ENCODE results near the gene PPIF. TPM values are rescaled to one million over a fixed set of nuclear protein-coding genes. Genes with fewer than 3 reads are reported as not detected.

PPIF gene
- total RNA-seq, 1 experiment from 2014 or later: 29.4 TPM

DNA sequence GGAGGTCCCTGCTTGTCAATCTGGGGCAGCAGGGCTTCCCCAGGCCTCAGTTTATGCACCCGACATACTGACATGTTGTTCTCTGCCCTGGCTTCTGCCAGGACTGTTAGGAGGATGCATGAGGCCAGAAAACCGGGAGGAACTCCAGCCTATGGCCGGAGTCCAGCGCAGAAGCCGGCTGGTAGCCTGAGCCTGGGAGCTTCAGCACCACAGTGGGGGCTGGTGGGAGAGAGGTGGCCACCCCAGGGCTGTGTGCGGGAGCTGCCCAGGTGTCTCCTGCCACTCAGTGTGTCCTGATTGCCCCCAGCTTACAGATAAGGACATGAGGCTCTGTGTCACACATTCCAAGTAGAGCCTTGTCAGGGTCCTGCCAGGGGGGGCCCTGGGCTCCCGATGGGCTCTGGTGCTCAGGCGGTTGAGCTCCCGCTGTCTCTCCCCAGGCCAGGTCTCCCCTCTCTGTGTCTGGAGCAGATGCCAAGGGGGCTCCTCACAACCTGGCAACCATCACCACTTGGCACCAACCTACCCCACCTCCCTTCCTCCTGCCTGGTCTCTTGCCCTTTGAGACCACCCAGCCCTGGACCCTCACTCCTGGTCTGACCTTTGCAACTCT, 32.3 kb downstream of the PPIF start:
- no peaks in the 10 kb centered on the region for H4K20me1 ChIP-seq (ENCODE audit: insufficient read depth, low read depth, low read length)
- no peak for DNase-seq
- no peak overlapping the region for H3K4me3 ChIP-seq (ENCODE audit: low read length)
- no peak overlapping the region for H3K4me2 ChIP-seq (ENCODE audit: low read depth, low read length, poor library complexity, severe bottlenecking)
- no peaks in the 10 kb centered on the region for H3K9me2 ChIP-seq (replicated peaks; ENCODE audit: insufficient read depth, low read length)
- H3K9me3 ChIP-seq (ENCODE audit: low read length): no peaks in the 10 kb centered on the region
- no peaks in the 10 kb centered on the region for H3K79me2 ChIP-seq (ENCODE audit: low read length)
- no peak overlapping the region for H3K27ac ChIP-seq (ENCODE audit: low read length)
- no peaks in the 10 kb centered on the region for H3K36me3 ChIP-seq (ENCODE audit: insufficient read depth, low read length)
- no peak overlapping the region for H2AFZ ChIP-seq (ENCODE audit: low read length)
- no peak overlapping the region for H3K9ac ChIP-seq (ENCODE audit: low read length)
- no peaks in the 10 kb centered on the region for H3K4me1 ChIP-seq (ENCODE audit: low read length)
- H3K27me3 ChIP-seq (ENCODE audit: low read length): no peaks in the 10 kb centered on the region

DNA sequence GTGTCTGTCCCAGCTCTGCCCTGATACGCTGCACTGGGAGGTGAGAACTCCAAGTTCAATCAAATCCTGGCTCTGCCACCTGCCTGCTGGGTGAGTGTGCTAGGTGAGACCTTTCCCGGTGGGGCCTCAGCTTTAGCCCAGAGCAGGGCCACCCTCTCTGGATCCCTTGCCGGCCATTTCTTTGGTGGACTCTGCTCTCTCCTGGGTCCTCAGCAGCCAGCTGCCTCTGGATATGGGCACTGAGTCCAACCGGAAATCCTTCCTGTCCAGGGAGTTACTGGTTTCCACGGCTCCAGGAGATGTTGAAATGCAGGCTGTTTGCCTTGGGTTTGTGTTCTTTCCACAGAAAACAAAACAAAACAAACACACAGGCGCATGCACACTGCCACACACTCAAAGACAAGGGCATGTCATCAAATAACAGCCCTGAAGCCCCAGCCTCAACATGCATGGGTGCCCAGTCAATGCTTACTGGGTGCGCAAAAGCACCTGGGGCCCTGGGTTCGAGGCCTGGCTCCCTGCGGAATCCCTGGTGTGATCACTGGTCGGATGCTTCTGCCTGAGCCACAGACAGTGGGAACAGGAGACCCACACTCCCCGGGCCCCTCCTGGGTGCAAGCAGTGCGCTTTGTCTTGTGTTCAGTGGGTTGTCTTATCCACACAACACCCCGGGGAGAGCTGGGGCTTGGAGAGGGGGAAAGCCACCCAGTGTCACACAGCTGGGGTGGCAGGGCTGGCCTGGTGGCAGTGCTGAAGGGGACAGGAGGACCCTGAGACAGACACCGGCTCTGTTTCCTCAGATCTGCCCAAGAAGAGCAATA, 33.1 kb downstream of the PPIF start:
- no peaks in the 10 kb centered on the region for H3K4me1 ChIP-seq (ENCODE audit: low read length)
- no peaks in the 10 kb centered on the region for H3K36me3 ChIP-seq (ENCODE audit: insufficient read depth, low read length)
- H3K27me3 ChIP-seq (ENCODE audit: low read length): no peaks in the 10 kb centered on the region
- no peaks in the 10 kb centered on the region for H3K9me3 ChIP-seq (ENCODE audit: low read length)
- H4K20me1 ChIP-seq (ENCODE audit: insufficient read depth, low read depth, low read length): no peaks in the 10 kb centered on the region
- no peak overlapping the region for H3K27ac ChIP-seq (ENCODE audit: low read length)
- no peak overlapping the region for H2AFZ ChIP-seq (ENCODE audit: low read length)
- H3K4me3 ChIP-seq (ENCODE audit: low read length): no peak overlapping the region
- no peak overlapping the region for H3K9ac ChIP-seq (ENCODE audit: low read length)
- no peak overlapping the region for H3K4me2 ChIP-seq (ENCODE audit: low read depth, low read length, poor library complexity, severe bottlenecking)
- H3K9me2 ChIP-seq (replicated peaks; ENCODE audit: insufficient read depth, low read length): no peaks in the 10 kb centered on the region
- DNase-seq: no peak
- no peaks in the 10 kb centered on the region for H3K79me2 ChIP-seq (ENCODE audit: low read length)

DNA sequence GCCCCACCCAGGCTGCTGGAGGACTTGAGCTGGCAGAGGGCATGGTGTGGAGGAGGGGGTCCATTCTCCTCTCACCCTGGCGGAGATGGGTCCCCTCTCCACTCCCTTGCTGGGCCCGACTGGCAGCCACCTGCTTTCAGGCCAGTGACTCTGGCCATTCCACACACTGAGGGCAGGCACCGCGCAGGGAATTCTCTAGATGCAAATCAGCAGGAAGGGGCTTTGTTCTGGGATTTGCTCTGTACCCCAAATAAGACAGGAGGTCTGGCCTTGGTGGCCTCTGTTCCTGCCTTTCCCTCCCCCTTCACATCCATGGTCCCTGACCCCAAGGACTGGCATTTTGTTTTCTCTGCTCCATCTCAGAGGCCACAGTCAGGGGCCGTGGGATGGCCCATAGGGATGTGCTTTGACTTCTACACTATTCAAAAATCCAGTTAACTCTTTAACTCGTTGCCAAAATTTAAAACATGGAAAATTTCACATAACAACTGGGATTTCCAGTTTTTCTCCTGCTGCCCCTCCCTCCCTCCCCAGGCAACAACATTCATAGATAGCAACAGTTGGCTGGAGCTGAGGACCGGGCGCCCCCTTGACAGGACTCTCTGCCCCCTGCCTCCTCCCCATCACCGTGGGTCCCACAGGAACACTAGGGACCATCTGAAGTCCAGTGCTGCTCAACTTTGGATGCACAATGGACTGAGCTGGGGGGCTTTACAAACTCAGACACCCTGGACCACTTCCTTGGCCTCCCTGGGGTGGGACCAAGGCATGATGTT, 33.9 kb downstream of the PPIF start:
- Histone ChIP-seq H3K9me3 (ENCODE audit: low read length) (no peaks in the 10 kb centered on the region), H3K4me3 (ENCODE audit: low read length) (no peak overlapping the region)

GRCh38 chr10:79381804-79382221, 34.5 kb downstream of the PPIF start:
- Histone ChIP-seq H3K9me3 (ENCODE audit: low read length) (no peaks in the 10 kb centered on the region), H3K9ac (ENCODE audit: low read length) (no peak overlapping the region), H3K79me2 (ENCODE audit: low read length) (no peaks in the 10 kb centered on the region), H4K20me1 (ENCODE audit: insufficient read depth, low read depth, low read length) (no peaks in the 10 kb centered on the region), H3K36me3 (ENCODE audit: insufficient read depth, low read length) (no peaks in the 10 kb centered on the region), H2AFZ (ENCODE audit: low read length) (no peak overlapping the region), H3K4me3 (ENCODE audit: low read length) (no peak overlapping the region), H3K4me2 (ENCODE audit: low read depth, low read length, poor library complexity, severe bottlenecking) (no peak overlapping the region), H3K9me2 (replicated peaks; ENCODE audit: insufficient read depth, low read length) (no peaks in the 10 kb centered on the region), H3K27ac (ENCODE audit: low read length) (no peak overlapping the region), H3K4me1 (ENCODE audit: low read length) (no peaks in the 10 kb centered on the region), H3K27me3 (ENCODE audit: low read length) (no peaks in the 10 kb centered on the region)
- DNase-seq: no peak

More for the DNA sequence above, 33.9 kb downstream of the PPIF start:
- Histone ChIP-seq H3K4me2 (ENCODE audit: low read depth, low read length, poor library complexity, severe bottlenecking) (no peak overlapping the region), H4K20me1 (ENCODE audit: insufficient read depth, low read depth, low read length) (no peaks in the 10 kb centered on the region), H3K27ac (ENCODE audit: low read length) (no peak overlapping the region), H3K79me2 (ENCODE audit: low read length) (no peaks in the 10 kb centered on the region), H3K9me2 (replicated peaks; ENCODE audit: insufficient read depth, low read length) (no peaks in the 10 kb centered on the region), H2AFZ (ENCODE audit: low read length) (no peak overlapping the region), H3K36me3 (ENCODE audit: insufficient read depth, low read length) (no peaks in the 10 kb centered on the region), H3K4me1 (ENCODE audit: low read length) (no peaks in the 10 kb centered on the region), H3K27me3 (ENCODE audit: low read length) (no peaks in the 10 kb centered on the region), H3K9ac (ENCODE audit: low read length) (no peak overlapping the region)
- DNase-seq: no peak

DNA sequence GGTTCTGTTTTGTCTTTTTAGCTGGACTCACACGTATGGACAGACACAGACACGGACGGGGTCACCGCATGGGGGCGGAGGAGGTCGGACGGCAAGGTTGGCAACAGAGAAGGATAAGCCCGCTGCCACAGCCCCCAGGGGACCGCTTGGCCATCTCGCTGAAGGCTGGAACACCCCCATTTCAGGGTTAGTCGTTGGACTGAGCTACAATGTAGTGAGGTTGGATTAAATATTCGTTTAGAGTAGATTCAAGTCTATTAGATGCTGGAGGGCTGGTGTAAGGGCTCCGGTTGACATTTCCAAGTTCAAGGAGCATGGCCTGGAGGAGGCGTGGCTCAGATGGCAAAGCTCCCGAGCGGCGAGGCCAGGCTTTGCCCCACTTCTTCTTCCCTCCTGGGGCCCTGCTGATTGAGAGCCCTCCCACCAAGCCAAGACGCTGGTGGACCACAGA, 35.2 kb downstream of the PPIF start:
- no peaks in the 10 kb centered on the region for H3K36me3 ChIP-seq (ENCODE audit: insufficient read depth, low read length)
- H3K4me1 ChIP-seq (ENCODE audit: low read length): no peaks in the 10 kb centered on the region
- no peaks in the 10 kb centered on the region for H3K79me2 ChIP-seq (ENCODE audit: low read length)
- no peaks in the 10 kb centered on the region for H3K27me3 ChIP-seq (ENCODE audit: low read length)
- no peaks in the 10 kb centered on the region for H4K20me1 ChIP-seq (ENCODE audit: insufficient read depth, low read depth, low read length)
- no peak overlapping the region for H3K9ac ChIP-seq (ENCODE audit: low read length)
- H3K4me2 ChIP-seq (ENCODE audit: low read depth, low read length, poor library complexity, severe bottlenecking): no peak overlapping the region
- no peak overlapping the region for H3K4me3 ChIP-seq (ENCODE audit: low read length)
- DNase-seq: no peak
- H2AFZ ChIP-seq (ENCODE audit: low read length): no peak overlapping the region
- H3K9me3 ChIP-seq (ENCODE audit: low read length): no peaks in the 10 kb centered on the region
- no peak overlapping the region for H3K27ac ChIP-seq (ENCODE audit: low read length)
- no peaks in the 10 kb centered on the region for H3K9me2 ChIP-seq (replicated peaks; ENCODE audit: insufficient read depth, low read length)

GRCh38 chr10:79383974-79384606, 36.8 kb downstream of the PPIF start:
- Histone ChIP-seq H3K9me2 (replicated peaks; ENCODE audit: insufficient read depth, low read length) (no peaks in the 10 kb centered on the region), H3K4me2 (ENCODE audit: low read depth, low read length, poor library complexity, severe bottlenecking) (no peak overlapping the region), H3K9ac (ENCODE audit: low read length) (no peak overlapping the region), H3K4me3 (ENCODE audit: low read length) (no peak overlapping the region), H3K4me1 (ENCODE audit: low read length) (peaks cover 7% of the 10 kb centered on the region), H3K36me3 (ENCODE audit: insufficient read depth, low read length) (no peaks in the 10 kb centered on the region), H3K79me2 (ENCODE audit: low read length) (no peaks in the 10 kb centered on the region), H3K9me3 (ENCODE audit: low read length) (no peaks in the 10 kb centered on the region), H3K27ac (ENCODE audit: low read length) (no peak overlapping the region), H3K27me3 (ENCODE audit: low read length) (no peaks in the 10 kb centered on the region), H2AFZ (ENCODE audit: low read length) (no peak overlapping the region), H4K20me1 (ENCODE audit: insufficient read depth, low read depth, low read length) (peaks cover 7% of the 10 kb centered on the region; the same call in 1 of the 2 replicates)
- DNase-seq: no peak

DNA sequence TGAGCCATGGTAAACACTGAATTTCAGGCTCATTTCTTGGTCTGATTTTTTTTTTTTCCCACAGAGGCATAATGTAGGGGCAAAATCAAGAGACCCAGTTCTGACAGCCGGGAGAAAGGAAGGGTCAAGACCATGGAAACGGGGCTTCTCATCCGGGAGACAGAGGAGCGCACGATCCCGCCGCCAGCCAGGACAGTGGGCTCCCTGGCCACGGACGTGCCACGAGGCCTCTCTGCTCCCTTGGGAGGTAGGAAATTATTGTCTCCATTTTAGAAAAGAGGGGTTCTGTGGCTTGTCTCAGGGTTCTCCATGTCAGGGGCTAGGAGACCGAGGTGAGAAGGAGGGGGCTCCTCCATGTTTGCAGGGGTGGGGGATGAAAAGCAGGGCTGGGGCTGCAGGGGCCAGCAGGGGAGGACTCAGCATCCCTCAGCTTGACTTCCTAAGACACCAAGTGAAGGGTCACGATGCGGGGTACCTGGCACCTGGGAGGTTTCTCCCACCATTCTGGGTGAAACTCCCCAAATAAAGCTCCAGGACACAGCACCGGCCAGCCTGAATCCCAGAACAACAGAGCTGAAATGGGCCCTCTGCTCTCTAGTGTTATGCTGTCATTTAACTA, 37.6 kb downstream of the PPIF start:
- DNase-seq: no peak
- H3K9me3 ChIP-seq (ENCODE audit: low read length): no peaks in the 10 kb centered on the region
- H3K4me3 ChIP-seq (ENCODE audit: low read length): no peak overlapping the region
- H2AFZ ChIP-seq (ENCODE audit: low read length): no peak overlapping the region
- no peaks in the 10 kb centered on the region for H3K79me2 ChIP-seq (ENCODE audit: low read length)
- no peaks in the 10 kb centered on the region for H3K27me3 ChIP-seq (ENCODE audit: low read length)
- no peaks in the 10 kb centered on the region for H3K36me3 ChIP-seq (ENCODE audit: insufficient read depth, low read length)
- no peak overlapping the region for H3K27ac ChIP-seq (ENCODE audit: low read length)
- no peak overlapping the region for H3K4me2 ChIP-seq (ENCODE audit: low read depth, low read length, poor library complexity, severe bottlenecking)
- H3K9ac ChIP-seq (ENCODE audit: low read length): no peak overlapping the region
- peaks cover 7% of the 10 kb centered on the region; the same call in 1 of the 2 replicates for H4K20me1 ChIP-seq (ENCODE audit: insufficient read depth, low read depth, low read length)
- H3K4me1 ChIP-seq (ENCODE audit: low read length): peaks cover 10% of the 10 kb centered on the region
- no peaks in the 10 kb centered on the region for H3K9me2 ChIP-seq (replicated peaks; ENCODE audit: insufficient read depth, low read length)
